ENCODE data around the gene SULT1C4. TPM values are rescaled to one million over a fixed set of nuclear protein-coding genes. Genes with fewer than 3 reads are reported as not detected.

SULT1C4 gene
- polyA plus RNA-seq, 3 donors: 0.05 TPM; not detected in 2

- H3K9ac ChIP-seq (ENCODE audit: insufficient read depth, low read length, poor library complexity, severe bottlenecking): no peak overlapping the region
- no peak overlapping the region for H3K4me2 ChIP-seq (replicated peaks; ENCODE audit: extremely low read depth, low read length, poor library complexity, severe bottlenecking)
- H3K27me3 ChIP-seq (ENCODE audit: control insufficient read depth in 2 of 2, insufficient read depth in 2 of 2, low read length in 2 of 2): no peaks in the 10 kb centered on the region
- no peaks in the 10 kb centered on the region for H4K20me1 ChIP-seq (ENCODE audit: insufficient read depth, low read length)
- no peak for TF ChIP-seq CTCF (IDR thresholded peaks at IDR 0.05)
- H3K36me3 ChIP-seq (replicated peaks in 1 of 2; ENCODE audit: control insufficient read depth in 1 of 2, insufficient read depth in 2 of 2, low read length in 2 of 2): no peaks in the 10 kb centered on the region
- Mint-ChIP-seq H3K27me3 (ENCODE audit: low read depth in 3 of 3) (peaks cover 0 to 2% (median 0%) of the 10 kb centered on the region in 3 donors), H3K36me3 (no peaks in the 10 kb centered on the region), H3K9me3 (peaks cover 0 to 3% (median 0%) of the 10 kb centered on the region in 7 donors), H3K4me3 (no peak overlapping the region), H3K27ac (no peak overlapping the region), H3K4me1 (no peaks in the 10 kb centered on the region)
- no peaks in the 10 kb centered on the region for H3K4me1 ChIP-seq (ENCODE audit: control insufficient read depth in 1 of 2, insufficient read depth in 2 of 2, low read length in 2 of 2)
- no peak for DNase-seq
- no peaks in the 10 kb centered on the region for H3K79me2 ChIP-seq (ENCODE audit: insufficient read depth, low read length)
- intact Hi-C loops (cut with micrococcal nuclease): no loop called here
- no peaks in the 10 kb centered on the region for H3K9me3 ChIP-seq (replicated peaks in 1 of 2; ENCODE audit: control insufficient read depth in 1 of 2, insufficient read depth in 1 of 2, low read length in 2 of 2)
- H3K27ac ChIP-seq (ENCODE audit: low read depth in 1 of 2, low read length in 2 of 2): no peak overlapping the region
- no CpG with 5 or more reads among the region's 1 CpG for WGBS (ENCODE audit: insufficient coverage)
- no peak overlapping the region for H3K4me3 ChIP-seq (replicated peaks in 1 of 3; ENCODE audit: low read depth in 2 of 3, low read length in 3 of 3)
- no peak overlapping the region for H2AFZ ChIP-seq (ENCODE audit: insufficient read depth, low read depth, low read length, poor library complexity, severe bottlenecking)
These were observed 35.4 kb downstream of the SULT1C4 start for GRCh38 chr2:108412995-108413710.

- WGBS (ENCODE audit: insufficient coverage): no CpG with 5 or more reads among the region's 1 CpG
- no peaks in the 10 kb centered on the region for H3K36me3 Mint-ChIP-seq
- Histone ChIP-seq H3K36me3 (replicated peaks in 1 of 2; ENCODE audit: control insufficient read depth in 1 of 2, insufficient read depth in 2 of 2, low read length in 2 of 2) (no peaks in the 10 kb centered on the region), H4K20me1 (ENCODE audit: insufficient read depth, low read length) (no peaks in the 10 kb centered on the region), H3K79me2 (ENCODE audit: insufficient read depth, low read length) (no peaks in the 10 kb centered on the region), H3K9ac (ENCODE audit: insufficient read depth, low read length, poor library complexity, severe bottlenecking) (no peak overlapping the region), H3K4me1 (ENCODE audit: control insufficient read depth in 1 of 2, insufficient read depth in 2 of 2, low read length in 2 of 2) (no peaks in the 10 kb centered on the region), H3K27me3 (ENCODE audit: control insufficient read depth in 2 of 2, insufficient read depth in 2 of 2, low read length in 2 of 2) (no peaks in the 10 kb centered on the region), H3K4me3 (replicated peaks in 1 of 3; ENCODE audit: low read depth in 2 of 3, low read length in 3 of 3) (no peak overlapping the region), H3K9me3 (replicated peaks in 1 of 2; ENCODE audit: control insufficient read depth in 1 of 2, insufficient read depth in 1 of 2, low read length in 2 of 2) (no peaks in the 10 kb centered on the region), H2AFZ (ENCODE audit: insufficient read depth, low read depth, low read length, poor library complexity, severe bottlenecking) (no peak overlapping the region), H3K27ac (ENCODE audit: low read depth in 1 of 2, low read length in 2 of 2) (no peak overlapping the region), H3K4me2 (replicated peaks; ENCODE audit: extremely low read depth, low read length, poor library complexity, severe bottlenecking) (no peak overlapping the region)
- H3K27me3 Mint-ChIP-seq (ENCODE audit: low read depth in 3 of 3): peaks cover 0 to 2% (median 0%) of the 10 kb centered on the region in 3 donors
- TF ChIP-seq CTCF (IDR thresholded peaks at IDR 0.05): no peak
- intact Hi-C loops (cut with micrococcal nuclease): no loop called here
- no peaks in the 10 kb centered on the region for H3K4me1 Mint-ChIP-seq
- H3K4me3 Mint-ChIP-seq: no peak overlapping the region
- H3K9me3 Mint-ChIP-seq: peaks cover 0 to 3% (median 0%) of the 10 kb centered on the region in 7 donors
- no peak for DNase-seq
- no peak overlapping the region for H3K27ac Mint-ChIP-seq
These were observed 35.9 kb downstream of the SULT1C4 start for GRCh38 chr2:108413711-108414095.
